HepG2 (cell line): ENCODE measurements around the gene TMEM235. TPM values are rescaled to one million over a fixed set of nuclear protein-coding genes. Genes with fewer than 3 reads are reported as not detected.

ENCODE experiments used
- ATRX ChIP-seq: sonication (generic); formaldehyde crosslinking; IDR thresholded peaks from 2 replicates; pipeline ENCODE4 v1.4.0; 2020; ENCODE audit warnings: missing genetic modification reagents, borderline replicate concordance
- DMAP1 ChIP-seq: IDR thresholded peaks from 2 replicates; pipeline ENCODE4 v1.6.1; 2016
- MTF1 ChIP-seq: sonication (generic); formaldehyde crosslinking; IDR thresholded peaks from 2 replicates; pipeline ENCODE4 v1.5.0; 2020; ENCODE audit warnings: missing genetic modification reagents
- RARA ChIP-seq: IDR thresholded peaks from 2 replicates; pipeline ENCODE4 v1.6.1; 2016; ENCODE audit warnings: missing genetic modification reagents, missing compliant biosample characterization
- RCOR2 ChIP-seq: IDR thresholded peaks from 2 replicates; pipeline ENCODE4 v1.6.1; 2016; ENCODE audit warnings: missing biosample characterization, missing genetic modification reagents
- RFXANK ChIP-seq: IDR thresholded peaks from 2 replicates; pipeline ENCODE4 v1.6.1; 2016
- TBX2 ChIP-seq: sonication (generic); formaldehyde crosslinking; IDR thresholded peaks from 2 replicates; pipeline ENCODE4 v1.5.0; 2020; ENCODE audit warnings: missing genetic modification reagents, mild to moderate bottlenecking, borderline replicate concordance
- ZBTB8A ChIP-seq: sonication (generic); formaldehyde crosslinking; IDR thresholded peaks from 2 replicates; pipeline ENCODE4 v1.4.0; 2020; ENCODE audit warnings: mild to moderate bottlenecking, low read depth, missing genetic modification reagents, borderline replicate concordance
- ZFP90 ChIP-seq: sonication (generic); formaldehyde crosslinking; IDR thresholded peaks from 2 replicates; pipeline ENCODE4 v1.8.0; 2022; ENCODE audit warnings: missing genetic modification reagents, mild to moderate bottlenecking, inconsistent platforms, borderline replicate concordance
- ZIK1 ChIP-seq: sonication (generic); formaldehyde crosslinking; IDR thresholded peaks from 2 replicates; pipeline ENCODE4 v1.5.0; 2020; ENCODE audit warnings: mild to moderate bottlenecking, low read depth, missing genetic modification reagents, borderline replicate concordance
- ZNF10 ChIP-seq: sonication (generic); formaldehyde crosslinking; IDR thresholded peaks from 2 replicates; pipeline ENCODE4 v1.4.0; 2020; ENCODE audit warnings: mild to moderate bottlenecking, low read depth, missing genetic modification reagents, borderline replicate concordance
- ZNF124 ChIP-seq: sonication (generic); formaldehyde crosslinking; IDR thresholded peaks from 2 replicates; pipeline ENCODE4 v1.4.0; 2020; ENCODE audit warnings: missing genetic modification reagents
- ZNF205 ChIP-seq: IDR thresholded peaks from 2 replicates; pipeline ENCODE4 v1.6.1; 2018; ENCODE audit warnings: missing biosample characterization, missing genetic modification reagents
- ZNF878 ChIP-seq: sonication (generic); formaldehyde crosslinking; IDR thresholded peaks from 2 replicates; pipeline ENCODE4 v1.8.1; 2023; ENCODE audit warnings: mild to moderate bottlenecking, missing genetic modification reagents, moderate library complexity
- polyA plus RNA-seq, 8 experiments: library from polyadenylated mRNA; depleted of rRNA in 3 of 8; stranded (reverse) in 7 of 8; unstranded in 1 of 8; fragments of >200 nt; fragmentation: Illumina TruSeq in 4 of 8; extraction: Trizol in 4 of 8; gene quantifications; 2 replicates each; pipeline versions ENCODE4 v1.2.1 to v1.2.3, GENCODE V29; 2011 to 2016; ENCODE audit warnings: low read depth in 4 of 8, missing spikeins in 1 of 8, mixed read lengths in 1 of 8; ENCODE audit not compliant: insufficient read depth in 1 of 8
- total RNA-seq, 5 experiments: library from RNA; depleted of rRNA; stranded (reverse); fragments of >200 nt; fragmentation: Illumina TruSeq; extraction: Trizol; gene quantifications; 2 replicates each; pipeline ENCODE4 v1.2.3, GENCODE V29; 2016; ENCODE audit warnings: low read depth in 1 of 5
- TF ChIP-seq, protein P1 (sequence below): IDR thresholded peaks from 2 replicates; pipeline ENCODE4 v1.6.1; 2012; ENCODE audit warnings: low read length, improper control_type of control experiment
- TF ChIP-seq, protein P2 (sequence below): sonication (generic); formaldehyde crosslinking; IDR thresholded peaks from 2 replicates; pipeline ENCODE4 v1.4.0; 2020; ENCODE audit warnings: mild to moderate bottlenecking, missing genetic modification reagents
- TF ChIP-seq, protein P3 (sequence below): sonication (generic); formaldehyde crosslinking; IDR thresholded peaks from 2 replicates; pipeline ENCODE4 v1.5.1; 2020; ENCODE audit warnings: mild to moderate bottlenecking, missing genetic modification reagents, moderate library complexity

Gene TMEM235
- total and polyA plus RNA-seq, 2 of the 13 experiments (the other 11 are each of a cell fraction or from before 2014, with no cell fraction given): not detected

DNA sequence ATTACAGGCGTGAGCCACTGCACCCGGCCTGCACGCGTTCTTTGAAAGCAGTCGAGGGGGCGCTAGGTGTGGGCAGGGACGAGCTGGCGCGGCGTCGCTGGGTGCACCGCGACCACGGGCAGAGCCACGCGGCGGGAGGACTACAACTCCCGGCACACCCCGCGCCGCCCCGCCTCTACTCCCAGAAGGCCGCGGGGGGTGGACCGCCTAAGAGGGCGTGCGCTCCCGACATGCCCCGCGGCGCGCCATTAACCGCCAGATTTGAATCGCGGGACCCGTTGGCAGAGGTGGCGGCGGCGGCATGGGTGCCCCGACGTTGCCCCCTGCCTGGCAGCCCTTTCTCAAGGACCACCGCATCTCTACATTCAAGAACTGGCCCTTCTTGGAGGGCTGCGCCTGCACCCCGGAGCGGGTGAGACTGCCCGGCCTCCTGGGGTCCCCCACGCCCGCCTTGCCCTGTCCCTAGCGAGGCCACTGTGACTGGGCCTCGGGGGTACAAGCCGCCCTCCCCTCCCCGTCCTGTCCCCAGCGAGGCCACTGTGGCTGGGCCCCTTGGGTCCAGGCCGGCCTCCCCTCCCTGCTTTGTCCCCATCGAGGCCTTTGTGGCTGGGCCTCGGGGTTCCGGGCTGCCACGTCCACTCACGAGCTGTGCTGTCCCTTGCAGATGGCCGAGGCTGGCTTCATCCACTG is 17.3 kb upstream of the TMEM235 start, which contains the start of gene BIRC5 (continued):
- TF ChIP-seq, protein P1, sequence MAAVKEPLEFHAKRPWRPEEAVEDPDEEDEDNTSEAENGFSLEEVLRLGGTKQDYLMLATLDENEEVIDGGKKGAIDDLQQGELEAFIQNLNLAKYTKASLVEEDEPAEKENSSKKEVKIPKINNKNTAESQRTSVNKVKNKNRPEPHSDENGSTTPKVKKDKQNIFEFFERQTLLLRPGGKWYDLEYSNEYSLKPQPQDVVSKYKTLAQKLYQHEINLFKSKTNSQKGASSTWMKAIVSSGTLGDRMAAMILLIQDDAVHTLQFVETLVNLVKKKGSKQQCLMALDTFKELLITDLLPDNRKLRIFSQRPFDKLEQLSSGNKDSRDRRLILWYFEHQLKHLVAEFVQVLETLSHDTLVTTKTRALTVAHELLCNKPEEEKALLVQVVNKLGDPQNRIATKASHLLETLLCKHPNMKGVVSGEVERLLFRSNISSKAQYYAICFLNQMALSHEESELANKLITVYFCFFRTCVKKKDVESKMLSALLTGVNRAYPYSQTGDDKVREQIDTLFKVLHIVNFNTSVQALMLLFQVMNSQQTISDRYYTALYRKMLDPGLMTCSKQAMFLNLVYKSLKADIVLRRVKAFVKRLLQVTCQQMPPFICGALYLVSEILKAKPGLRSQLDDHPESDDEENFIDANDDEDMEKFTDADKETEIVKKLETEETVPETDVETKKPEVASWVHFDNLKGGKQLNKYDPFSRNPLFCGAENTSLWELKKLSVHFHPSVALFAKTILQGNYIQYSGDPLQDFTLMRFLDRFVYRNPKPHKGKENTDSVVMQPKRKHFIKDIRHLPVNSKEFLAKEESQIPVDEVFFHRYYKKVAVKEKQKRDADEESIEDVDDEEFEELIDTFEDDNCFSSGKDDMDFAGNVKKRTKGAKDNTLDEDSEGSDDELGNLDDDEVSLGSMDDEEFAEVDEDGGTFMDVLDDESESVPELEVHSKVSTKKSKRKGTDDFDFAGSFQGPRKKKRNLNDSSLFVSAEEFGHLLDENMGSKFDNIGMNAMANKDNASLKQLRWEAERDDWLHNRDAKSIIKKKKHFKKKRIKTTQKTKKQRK: no peak
- TF ChIP-seq, protein P2, sequence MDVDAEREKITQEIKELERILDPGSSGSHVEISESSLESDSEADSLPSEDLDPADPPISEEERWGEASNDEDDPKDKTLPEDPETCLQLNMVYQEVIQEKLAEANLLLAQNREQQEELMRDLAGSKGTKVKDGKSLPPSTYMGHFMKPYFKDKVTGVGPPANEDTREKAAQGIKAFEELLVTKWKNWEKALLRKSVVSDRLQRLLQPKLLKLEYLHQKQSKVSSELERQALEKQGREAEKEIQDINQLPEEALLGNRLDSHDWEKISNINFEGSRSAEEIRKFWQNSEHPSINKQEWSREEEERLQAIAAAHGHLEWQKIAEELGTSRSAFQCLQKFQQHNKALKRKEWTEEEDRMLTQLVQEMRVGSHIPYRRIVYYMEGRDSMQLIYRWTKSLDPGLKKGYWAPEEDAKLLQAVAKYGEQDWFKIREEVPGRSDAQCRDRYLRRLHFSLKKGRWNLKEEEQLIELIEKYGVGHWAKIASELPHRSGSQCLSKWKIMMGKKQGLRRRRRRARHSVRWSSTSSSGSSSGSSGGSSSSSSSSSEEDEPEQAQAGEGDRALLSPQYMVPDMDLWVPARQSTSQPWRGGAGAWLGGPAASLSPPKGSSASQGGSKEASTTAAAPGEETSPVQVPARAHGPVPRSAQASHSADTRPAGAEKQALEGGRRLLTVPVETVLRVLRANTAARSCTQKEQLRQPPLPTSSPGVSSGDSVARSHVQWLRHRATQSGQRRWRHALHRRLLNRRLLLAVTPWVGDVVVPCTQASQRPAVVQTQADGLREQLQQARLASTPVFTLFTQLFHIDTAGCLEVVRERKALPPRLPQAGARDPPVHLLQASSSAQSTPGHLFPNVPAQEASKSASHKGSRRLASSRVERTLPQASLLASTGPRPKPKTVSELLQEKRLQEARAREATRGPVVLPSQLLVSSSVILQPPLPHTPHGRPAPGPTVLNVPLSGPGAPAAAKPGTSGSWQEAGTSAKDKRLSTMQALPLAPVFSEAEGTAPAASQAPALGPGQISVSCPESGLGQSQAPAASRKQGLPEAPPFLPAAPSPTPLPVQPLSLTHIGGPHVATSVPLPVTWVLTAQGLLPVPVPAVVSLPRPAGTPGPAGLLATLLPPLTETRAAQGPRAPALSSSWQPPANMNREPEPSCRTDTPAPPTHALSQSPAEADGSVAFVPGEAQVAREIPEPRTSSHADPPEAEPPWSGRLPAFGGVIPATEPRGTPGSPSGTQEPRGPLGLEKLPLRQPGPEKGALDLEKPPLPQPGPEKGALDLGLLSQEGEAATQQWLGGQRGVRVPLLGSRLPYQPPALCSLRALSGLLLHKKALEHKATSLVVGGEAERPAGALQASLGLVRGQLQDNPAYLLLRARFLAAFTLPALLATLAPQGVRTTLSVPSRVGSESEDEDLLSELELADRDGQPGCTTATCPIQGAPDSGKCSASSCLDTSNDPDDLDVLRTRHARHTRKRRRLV (CRISPR knock-in tag): peak; percentile 83; the same call in 1 of the 2 replicates
- TF ChIP-seq DMAP1 (peak; percentile 99), ZBTB8A (CRISPR knock-in tag) (no peak), ZNF124 (CRISPR knock-in tag) (peak; percentile 96; the same call in 1 of the 2 replicates), ZNF205 (peak; percentile 19; the same call in 1 of the 2 replicates), RCOR2 (0 out of 2 replicates have a peak, but pooled peaks have one; percentile 22), TBX2 (CRISPR knock-in tag) (peak; percentile 89), ATRX (CRISPR knock-in tag) (no peak), RFXANK (CRISPR knock-in tag) (no peak), ZNF10 (CRISPR knock-in tag) (no peak), MTF1 (CRISPR knock-in tag) (no peak), RARA (CRISPR knock-in tag) (peak; percentile 36; the same call in 1 of the 2 replicates), ZIK1 (CRISPR knock-in tag) (peak; percentile 87; the same call in 1 of the 2 replicates), ZFP90 (CRISPR knock-in tag) (peak; percentile 94), ZNF878 (CRISPR knock-in tag) (peak; percentile 91; the same call in 1 of the 2 replicates)
- TF ChIP-seq, protein P3, sequence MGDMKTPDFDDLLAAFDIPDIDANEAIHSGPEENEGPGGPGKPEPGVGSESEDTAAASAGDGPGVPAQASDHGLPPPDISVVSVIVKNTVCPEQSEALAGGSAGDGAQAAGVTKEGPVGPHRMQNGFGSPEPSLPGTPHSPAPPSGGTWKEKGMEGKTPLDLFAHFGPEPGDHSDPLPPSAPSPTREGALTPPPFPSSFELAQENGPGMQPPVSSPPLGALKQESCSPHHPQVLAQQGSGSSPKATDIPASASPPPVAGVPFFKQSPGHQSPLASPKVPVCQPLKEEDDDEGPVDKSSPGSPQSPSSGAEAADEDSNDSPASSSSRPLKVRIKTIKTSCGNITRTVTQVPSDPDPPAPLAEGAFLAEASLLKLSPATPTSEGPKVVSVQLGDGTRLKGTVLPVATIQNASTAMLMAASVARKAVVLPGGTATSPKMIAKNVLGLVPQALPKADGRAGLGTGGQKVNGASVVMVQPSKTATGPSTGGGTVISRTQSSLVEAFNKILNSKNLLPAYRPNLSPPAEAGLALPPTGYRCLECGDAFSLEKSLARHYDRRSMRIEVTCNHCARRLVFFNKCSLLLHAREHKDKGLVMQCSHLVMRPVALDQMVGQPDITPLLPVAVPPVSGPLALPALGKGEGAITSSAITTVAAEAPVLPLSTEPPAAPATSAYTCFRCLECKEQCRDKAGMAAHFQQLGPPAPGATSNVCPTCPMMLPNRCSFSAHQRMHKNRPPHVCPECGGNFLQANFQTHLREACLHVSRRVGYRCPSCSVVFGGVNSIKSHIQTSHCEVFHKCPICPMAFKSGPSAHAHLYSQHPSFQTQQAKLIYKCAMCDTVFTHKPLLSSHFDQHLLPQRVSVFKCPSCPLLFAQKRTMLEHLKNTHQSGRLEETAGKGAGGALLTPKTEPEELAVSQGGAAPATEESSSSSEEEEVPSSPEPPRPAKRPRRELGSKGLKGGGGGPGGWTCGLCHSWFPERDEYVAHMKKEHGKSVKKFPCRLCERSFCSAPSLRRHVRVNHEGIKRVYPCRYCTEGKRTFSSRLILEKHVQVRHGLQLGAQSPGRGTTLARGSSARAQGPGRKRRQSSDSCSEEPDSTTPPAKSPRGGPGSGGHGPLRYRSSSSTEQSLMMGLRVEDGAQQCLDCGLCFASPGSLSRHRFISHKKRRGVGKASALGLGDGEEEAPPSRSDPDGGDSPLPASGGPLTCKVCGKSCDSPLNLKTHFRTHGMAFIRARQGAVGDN (CRISPR knock-in tag): peak; percentile 95
